Heart left ventricle (tissue), 16 donors: Measurements from ENCODE around the gene ZNF260. TPM values are rescaled to one million over a fixed set of nuclear protein-coding genes. Genes with fewer than 3 reads are reported as not detected.

ENCODE experiments used
- ATAC-seq, 4 donors: fragments of 200-7000 bp; cut with Tn5 transposase; one replicate each; pipeline ENCODE4 v1.9.1; 2020 to 2022; ENCODE audit warnings: moderate library complexity in 4 of 4, mild to moderate bottlenecking in 3 of 4, moderate number of reproducible peaks in 1 of 4
- DNase-seq, 5 donors: peaks; one replicate each; pipeline ENCODE4 v3.0.0-alpha.2; 2020
- H3K27ac ChIP-seq, 12 donors: fragments of 200-600 bp; sonication (generic) in 4 of 12; one replicate each; pipeline versions ENCODE4 v1.5.0 to v1.8.0; 2016 to 2022; ENCODE audit warnings: mild to moderate bottlenecking in 2 of 12
- H3K27me3 ChIP-seq, 9 donors: fragments of 200-600 bp; sonication (generic) in 2 of 9; one replicate each; pipeline versions ENCODE4 v1.5.1 to v1.8.0; 2016 to 2022; ENCODE audit warnings: mild to moderate bottlenecking in 3 of 9
- H3K36me3 ChIP-seq, 9 donors: fragments of 200-600 bp; sonication (generic) in 2 of 9; one replicate each; pipeline versions ENCODE4 v1.5.0 to v1.8.0; 2018 to 2022; ENCODE audit warnings: mild to moderate bottlenecking in 2 of 9
- H3K4me1 ChIP-seq, 12 donors: fragments of 200-600 bp; sonication (generic) in 4 of 12; one replicate each; pipeline versions ENCODE4 v1.5.0 to v1.8.0; 2016 to 2022; ENCODE audit warnings: mild to moderate bottlenecking in 3 of 12
- H3K4me3 ChIP-seq, 12 donors: fragments of 200-600 bp; sonication (generic) in 4 of 12; one replicate each; pipeline versions ENCODE4 v1.5.0 to v1.8.0; 2017 to 2022; ENCODE audit warnings: mild to moderate bottlenecking in 9 of 12, moderate library complexity in 4 of 12
- H3K9me3 ChIP-seq, 12 donors: fragments of 200-600 bp; sonication (generic) in 4 of 12; one replicate each; pipeline versions ENCODE4 v1.5.0 to v1.8.0; 2016 to 2022; ENCODE audit warnings: mild to moderate bottlenecking in 1 of 12
- POLR2A ChIP-seq, 2 donors: fragments of 450-650 bp; IDR thresholded peaks; one replicate each; pipeline ENCODE4 v1.6.1; 2017; ENCODE audit warnings: antibody characterized with exemption in 2 of 2, mild to moderate bottlenecking in 2 of 2, moderate library complexity in 2 of 2
- WGBS, 4 donors: extraction: QIAGEN DNeasy Blood & Tissue Kit in 2 of 4; methylation state at CpG; one replicate each; pipeline versions ENCODE4 v1.1.5 to v1.1.7; 2013 to 2018; 5-methylcytosine and 5-hydroxymethylcytosine counted together
- intact Hi-C, 10 donors: fragments of 100-400 bp; cut with DNase I; formaldehyde crosslinking; loops; one replicate each; pipeline versions ENCODE4 v1.11.1 to v1.14.2; 2022
- long read RNA-seq, 3 donors: library from polyadenylated mRNA; unstranded; transcript quantifications; one replicate each; pipeline ENCODE4 v2.0.0, GENCODE V29; 2020 to 2021
- polyA plus RNA-seq, 2 donors: library from polyadenylated mRNA; stranded (reverse); fragments of 200-250 nt; gene quantifications; one replicate each; pipeline ENCODE4 v1.2.3, GENCODE V29; 2013
- total RNA-seq, 9 donors: library from RNA; depleted of rRNA in 2 of 9; stranded (reverse); fragments of >200 nt in 2 of 9; fragmentation: NEBNext Ultra II Directional in 3 of 9; extraction: Animal tissue kit (Norgen Biotek cat#: 25700) in 3 of 9; gene quantifications; one replicate each; pipeline versions ENCODE4 v1.1.0 to v1.2.4, GENCODE V29; 2016 to 2023
- TF ChIP-seq, protein P1 (sequence below), 12 donors: fragments of 200-600 bp; sonication (generic) in 4 of 12; IDR thresholded peaks; one replicate each; pipeline versions ENCODE4 v1.5.0 to v1.8.0; 2018 to 2022; ENCODE audit warnings: antibody characterized with exemption in 12 of 12, mild to moderate bottlenecking in 5 of 12
- donor health status: ischemic (EF 13 %, LVEDD 7.1; RV severe dilation, severe dysfunction).
- donor health status: healthy with polysubstance abuse.
- donor health status: DM: no; HTN: yes; CAD: no.
- donor health status: DM: no; HTN: no; CAD: no.
- donor health status: ischemic (EF 25% LVEDD 6.9; RV normal size, moderate dysfunction).
- donor health status: ischemic (EF 25% LVEDD 5.7; RV mildly dilated, moderate dysfunction).
- donor health status: healthy.
- donor health status: DM: yes; HTN: yes; CAD: no.
- donor health status: ischemic (EF 35%, LVEDD 5.7; RV mildly dilated, moderate dysfunction).
- donor health status: nonischemic (EF 11% LVEDD 7.7; RV severe dilation, severe dysfunction).
- donor health status: DM: yes; HTN: yes; CAD: no.
- donor health status: PGD.
- donor health status: ischemic (EF 29% LVEDD 5.4; RV normal size, mild dysfunction).
- donor health status: nonischemic (EF 23%, LVEDD 6.1; RV moderate dilation, normal function).

The ZNF260 gene
- total RNA-seq = 10 to 100 TPM in 4 of 9 donors, 1 to 10 TPM in 5; 5.2 to 13.7 (median 8.5) TPM
- polyA plus RNA-seq = 1 to 10 TPM; 3.4 to 5.7 TPM
- long read RNA-seq, donor 1, full-length matches to known transcripts = 7 of 10 reads
- long read RNA-seq, donor 1, partial matches to known transcripts = 0 of 10 reads
- long read RNA-seq, donor 1, other reads (novel, unspliced or antisense) = 3 of 10 reads
- long read RNA-seq, donor 2, full-length matches to known transcripts = 8 of 13 reads
- long read RNA-seq, donor 2, partial matches to known transcripts = 0 of 13 reads
- long read RNA-seq, donor 2, other reads (novel, unspliced or antisense) = 5 of 13 reads
- long read RNA-seq, donor 3, full-length matches to known transcripts = 7 of 11 reads
- long read RNA-seq, donor 3, partial matches to known transcripts = 0 of 11 reads
- long read RNA-seq, donor 3, other reads (novel, unspliced or antisense) = 4 of 11 reads

DNA sequence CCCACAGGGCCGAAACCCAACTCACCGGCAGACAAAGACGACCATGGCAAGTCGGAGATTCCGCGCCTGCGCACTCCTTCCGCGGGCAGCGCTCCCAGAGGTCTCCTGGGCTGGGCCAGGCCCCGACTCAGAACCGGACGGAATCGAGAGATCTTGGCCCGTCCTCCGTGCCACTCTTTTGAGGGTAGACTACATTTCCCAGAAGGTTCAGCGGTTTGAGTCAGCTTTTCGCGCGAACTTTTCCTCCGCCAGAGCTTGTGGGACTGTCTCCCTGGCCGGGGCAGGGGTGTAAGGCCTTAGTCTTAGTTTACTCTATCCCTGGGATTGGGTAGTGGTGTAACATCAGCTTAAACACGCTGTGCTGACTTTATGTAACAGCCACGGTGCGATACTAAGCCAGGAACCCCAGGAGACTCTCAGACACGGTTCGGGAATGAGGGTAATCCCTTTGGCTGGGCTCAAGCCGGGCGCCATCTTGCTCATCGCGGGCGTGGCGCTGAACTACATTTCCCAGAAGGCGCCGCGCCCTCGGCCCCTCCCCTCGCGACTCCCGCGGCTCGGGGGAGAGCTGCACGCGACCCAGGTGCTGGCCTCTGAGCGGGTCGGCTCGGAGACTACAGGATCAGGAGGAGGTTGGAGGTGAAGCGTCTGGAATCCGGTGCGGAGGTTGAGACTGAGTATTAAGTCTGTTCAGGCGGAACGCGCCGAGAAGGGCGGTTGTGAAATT, at the start of gene ZNF260:
ZNF260 (minus strand) TSS at position 78 of the 727 bp plus-strand sequence. CDS start 13,033 bp downstream, outside the sequence.
- peak; percentile 97 to 99 (median 98) for DNase-seq
- WGBS, 4 donors = 0 to 1% (median 0%) methylated on average over 19 to 55 of the region's 55 CpGs
- Histone ChIP-seq H3K27ac (peak within 1 kb of the TSS; percentile 73 to 99 (median 94)), H3K27me3 (no peaks in the 10 kb centered on the region), H3K36me3 (peaks cover 0 to 47% (median 13%) of the 10 kb centered on the region in 9 donors), H3K4me1 (peaks cover 0 to 26% (median 15%) of the 10 kb centered on the region in 12 donors), H3K4me3 (peak within 1 kb of the TSS; percentile 40 to 89 (median 74)), H3K9me3 (peaks cover 0 to 60% (median 20%) of the 10 kb centered on the region in 12 donors)
- peak; percentile 99 for ATAC-seq
- TF ChIP-seq, protein P1, sequence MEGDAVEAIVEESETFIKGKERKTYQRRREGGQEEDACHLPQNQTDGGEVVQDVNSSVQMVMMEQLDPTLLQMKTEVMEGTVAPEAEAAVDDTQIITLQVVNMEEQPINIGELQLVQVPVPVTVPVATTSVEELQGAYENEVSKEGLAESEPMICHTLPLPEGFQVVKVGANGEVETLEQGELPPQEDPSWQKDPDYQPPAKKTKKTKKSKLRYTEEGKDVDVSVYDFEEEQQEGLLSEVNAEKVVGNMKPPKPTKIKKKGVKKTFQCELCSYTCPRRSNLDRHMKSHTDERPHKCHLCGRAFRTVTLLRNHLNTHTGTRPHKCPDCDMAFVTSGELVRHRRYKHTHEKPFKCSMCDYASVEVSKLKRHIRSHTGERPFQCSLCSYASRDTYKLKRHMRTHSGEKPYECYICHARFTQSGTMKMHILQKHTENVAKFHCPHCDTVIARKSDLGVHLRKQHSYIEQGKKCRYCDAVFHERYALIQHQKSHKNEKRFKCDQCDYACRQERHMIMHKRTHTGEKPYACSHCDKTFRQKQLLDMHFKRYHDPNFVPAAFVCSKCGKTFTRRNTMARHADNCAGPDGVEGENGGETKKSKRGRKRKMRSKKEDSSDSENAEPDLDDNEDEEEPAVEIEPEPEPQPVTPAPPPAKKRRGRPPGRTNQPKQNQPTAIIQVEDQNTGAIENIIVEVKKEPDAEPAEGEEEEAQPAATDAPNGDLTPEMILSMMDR (IDR thresholded peaks at IDR 0.05) = peak in 3 of 12 donors; percentile 10 to 19 (median 16)
- TF ChIP-seq POLR2A (IDR thresholded peaks at IDR 0.05) = peak in 1 of 2 donors; percentile 48
- intact Hi-C loops = loop anchor here in 3 of 10 donors (5.0 to 10.0 kb wide), 4 partner anchors 44 to 324 kb away; partner anchors contain the start of genes ZNF529 (in 2 of the 3), ZNF567 (in 2 of the 3), ZNF345 (in 1 of the 3) and ZNF461 (in 1 of the 3)

DNA sequence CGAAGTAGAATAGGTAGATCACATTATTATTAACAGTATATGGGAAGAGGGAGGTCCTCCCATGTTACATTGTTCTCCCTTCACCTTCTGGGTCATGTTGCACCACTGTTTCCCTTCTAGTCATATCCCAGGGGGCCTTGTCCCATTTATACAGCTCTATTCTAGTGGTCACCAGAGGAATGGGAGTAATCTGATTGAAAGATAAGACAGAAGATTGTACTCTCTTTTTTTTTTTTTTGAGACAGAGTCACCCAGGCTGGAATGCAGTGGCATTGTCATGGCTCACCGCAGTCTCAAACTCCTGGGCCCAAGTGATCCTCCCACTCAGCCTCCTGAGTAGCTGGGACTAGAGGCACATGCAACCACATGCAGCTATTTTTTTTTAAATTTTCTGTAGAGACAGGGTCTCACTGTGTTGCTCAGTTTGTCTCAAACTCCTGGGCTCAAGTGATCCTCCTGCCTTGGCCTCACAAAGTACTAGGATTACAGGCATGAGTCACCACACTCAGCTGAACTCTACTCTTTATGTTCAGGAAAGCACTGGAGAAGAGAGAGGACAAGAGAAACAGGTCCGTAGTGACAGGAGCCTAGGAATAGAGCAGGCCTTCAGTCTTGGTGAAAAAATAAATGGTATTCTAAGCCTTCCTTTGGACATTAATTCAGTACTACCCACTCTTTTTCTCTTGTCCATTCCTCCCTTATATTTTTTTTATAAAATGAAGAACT, 49.4 kb upstream of the ZNF260 start:
- Histone ChIP-seq H3K4me3 (no peak overlapping the region), H3K27me3 (no peaks in the 10 kb centered on the region), H3K36me3 (peaks cover 5 to 67% (median 52%) of the 10 kb centered on the region in 9 donors), H3K4me1 (peaks cover 0 to 16% (median 12%) of the 10 kb centered on the region in 12 donors), H3K9me3 (peaks cover 0 to 48% (median 10%) of the 10 kb centered on the region in 12 donors), H3K27ac (no peak overlapping the region)
- ATAC-seq = no peak
- no peak for DNase-seq
- WGBS, 4 donors = 89 to 96% (median 92%) methylated on average over 3 of the region's 3 CpGs
- intact Hi-C loops = no loop called here
- TF ChIP-seq, protein P1 (IDR thresholded peaks at IDR 0.05) = no peak
- TF ChIP-seq POLR2A (IDR thresholded peaks at IDR 0.05) = no peak

DNA sequence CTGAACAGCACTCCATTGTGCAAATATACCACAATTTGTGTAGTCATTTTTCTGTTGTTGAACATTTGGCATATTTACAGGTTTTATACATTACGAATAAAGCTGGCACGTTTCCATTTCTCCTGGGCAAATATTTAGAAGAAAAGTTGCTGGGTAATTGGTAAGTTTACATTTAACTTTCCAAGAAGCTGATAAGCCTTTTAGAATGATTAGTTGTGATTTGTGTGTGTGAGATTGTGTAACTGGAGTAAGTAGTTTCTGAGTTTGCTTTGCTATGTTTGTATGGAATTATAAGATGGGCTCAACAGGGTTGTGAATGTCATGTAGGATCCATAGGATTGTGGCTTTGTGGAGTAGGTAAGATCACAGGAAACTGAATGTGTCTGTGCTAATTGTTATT, 46.7 kb upstream of the ZNF260 start:
- ATAC-seq = no peak
- no peak for DNase-seq
- Histone ChIP-seq H3K27ac (no peak overlapping the region), H3K4me3 (peak overlapping the region in 7 of 12 donors; percentile 69 to 93 (median 79)), H3K27me3 (no peaks in the 10 kb centered on the region), H3K36me3 (peaks cover 2 to 59% (median 33%) of the 10 kb centered on the region in 9 donors), H3K4me1 (peaks cover 0 to 27% (median 20%) of the 10 kb centered on the region in 12 donors), H3K9me3 (peaks cover 0 to 35% (median 0%) of the 10 kb centered on the region in 12 donors)
- WGBS, 4 donors = 81 to 83% (median 82%) methylated on average over 2 of the region's 2 CpGs
- intact Hi-C loops = loop anchor here in 2 of 10 donors (5.0 kb wide), 1 partner anchor 47 kb away; the partner anchor contains the start of gene ZNF260 (in 2 of the 2)
- TF ChIP-seq POLR2A (IDR thresholded peaks at IDR 0.05) = no peak
- TF ChIP-seq, protein P1 (IDR thresholded peaks at IDR 0.05) = no peak
